Smooth muscle cell (in vitro differentiated cells): Measurements from ENCODE around the gene IGSF6. TPM values are rescaled to one million over a fixed set of nuclear protein-coding genes. Genes with fewer than 3 reads are reported as not detected.

ENCODE experiments used
- DNase-seq: peaks from one replicate; lab custom pipeline; 2025; ENCODE audit not compliant: unreplicated experiment; lab: John Stamatoyannopoulos, UW
- H2AFZ ChIP-seq: fragments of 200-600 bp; sonication (generic); 2 replicates; pipeline ENCODE4 v1.6.0; 2016; ENCODE audit warnings: antibody characterized with exemption, low read depth, mild to moderate bottlenecking
- H3F3A ChIP-seq: fragments of 200-600 bp; sonication (generic); 2 replicates; pipeline ENCODE4 v1.6.0; 2017; ENCODE audit warnings: antibody characterized with exemption, low read depth
- H3K27ac ChIP-seq: fragments of 200-600 bp; sonication (generic); 2 replicates; pipeline ENCODE4 v1.5.1; 2016; ENCODE audit warnings: low read depth, mild to moderate bottlenecking
- H3K27me3 ChIP-seq: fragments of 200-600 bp; sonication (generic); 2 replicates; pipeline ENCODE4 v1.6.1; 2016; ENCODE audit warnings: low read depth, mild to moderate bottlenecking
- H3K36me3 ChIP-seq: fragments of 200-600 bp; sonication (generic); 2 replicates; pipeline ENCODE4 v1.5.1; 2016; ENCODE audit warnings: low read depth
- H3K4me1 ChIP-seq: fragments of 200-600 bp; sonication (generic); 2 replicates; pipeline ENCODE4 v1.5.1; 2016; ENCODE audit warnings: low read depth
- H3K4me2 ChIP-seq: fragments of 200-600 bp; sonication (generic); 2 replicates; pipeline ENCODE4 v1.6.0; 2016; ENCODE audit warnings: mild to moderate bottlenecking
- H3K4me3 ChIP-seq: fragments of 200-600 bp; sonication (generic); 2 replicates; pipeline ENCODE4 v1.5.1; 2016; ENCODE audit warnings: mild to moderate bottlenecking
- H3K79me2 ChIP-seq: fragments of 200-600 bp; sonication (generic); 2 replicates; pipeline ENCODE4 v1.6.0; 2016; ENCODE audit warnings: low read depth, mild to moderate bottlenecking
- H3K9ac ChIP-seq: fragments of 200-600 bp; sonication (generic); 2 replicates; pipeline ENCODE4 v1.6.0; 2016; ENCODE audit warnings: low read depth
- H3K9me3 ChIP-seq: fragments of 200-600 bp; sonication (generic); replicated peaks from 2 replicates; pipeline ENCODE4 v1.5.1; 2016; ENCODE audit warnings: low read depth
- H4K20me1 ChIP-seq: fragments of 200-600 bp; sonication (generic); 2 replicates; pipeline ENCODE4 v1.6.0; 2016; ENCODE audit warnings: low read depth
- CTCF ChIP-seq: fragments of 200-600 bp; sonication (generic); IDR thresholded peaks from 2 replicates; pipeline ENCODE4 v1.5.1; 2017; ENCODE audit warnings: borderline replicate concordance, mild to moderate bottlenecking, antibody characterized with exemption; ENCODE audit not compliant: insufficient read depth, poor library complexity, severe bottlenecking
- WGBS: methylation state at CpG from one replicate; pipeline ENCODE4 v1.1.7; 2016; ENCODE audit warnings: low lambda C conversion rate; 5-methylcytosine and 5-hydroxymethylcytosine counted together
- polyA plus RNA-seq: library from polyadenylated mRNA; unstranded; fragments of >200 nt; fragmentation: Nextera tagmentation; extraction: Ambion mirVana; gene quantifications from 2 replicates; pipeline ENCODE4 v1.2.1, GENCODE V29; 2016
- total RNA-seq: library from RNA; depleted of rRNA; stranded (reverse); fragments of >200 nt; gene quantifications from 2 replicates; pipeline ENCODE4 v1.2.3, GENCODE V29; 2014

Gene IGSF6
- total and polyA plus RNA-seq, 2 experiments from 2014 or later, result 0.13 TPM; not detected in 1

GRCh38 chr16:21597561-21598030, 54.8 kb downstream of the IGSF6 start:
- DNase-seq, result no peak
- Histone ChIP-seq H3K36me3 (no peaks in the 10 kb centered on the region), H3K27ac (no peak overlapping the region), H3K79me2 (peaks cover 28% of the 10 kb centered on the region), H3K4me3 (no peak overlapping the region), H4K20me1 (peaks cover 24% of the 10 kb centered on the region), H2AFZ (peak overlapping the region; percentile 59), H3K9me3 (no peaks in the 10 kb centered on the region), H3K4me2 (no peak overlapping the region), H3K9ac (no peak overlapping the region), H3K27me3 (no peaks in the 10 kb centered on the region), H3F3A (peaks cover 4% of the 10 kb centered on the region), H3K4me1 (peaks cover 16% of the 10 kb centered on the region)
- 100% methylated on average over 2 of the region's 2 CpGs for WGBS
- no peak for TF ChIP-seq CTCF

GRCh38 chr16:21593530-21594289, 58.7 kb downstream of the IGSF6 start:
- no peaks in the 10 kb centered on the region for H3K79me2 ChIP-seq
- H3K27me3 ChIP-seq, result no peaks in the 10 kb centered on the region
- DNase-seq, result no peak
- H3K4me3 ChIP-seq, result no peak overlapping the region
- H3K27ac ChIP-seq, result no peak overlapping the region
- no peak overlapping the region for H2AFZ ChIP-seq
- H3K4me1 ChIP-seq, result peaks cover 3% of the 10 kb centered on the region
- peaks cover 4% of the 10 kb centered on the region for H3F3A ChIP-seq
- TF ChIP-seq CTCF, result no peak
- WGBS, result 74% methylated on average over 7 of the region's 7 CpGs
- no peak overlapping the region for H3K9ac ChIP-seq
- H3K36me3 ChIP-seq, result no peaks in the 10 kb centered on the region
- H4K20me1 ChIP-seq, result no peaks in the 10 kb centered on the region
- no peak overlapping the region for H3K4me2 ChIP-seq
- H3K9me3 ChIP-seq, result no peaks in the 10 kb centered on the region

GRCh38 chr16:21592191-21592590, 60.2 kb downstream of the IGSF6 start:
- TF ChIP-seq CTCF, result no peak
- no peaks in the 10 kb centered on the region for H4K20me1 ChIP-seq
- no peak for DNase-seq
- no peaks in the 10 kb centered on the region for H3K79me2 ChIP-seq
- H2AFZ ChIP-seq, result no peak overlapping the region
- H3K4me1 ChIP-seq, result no peaks in the 10 kb centered on the region
- H3K4me2 ChIP-seq, result no peak overlapping the region
- no peaks in the 10 kb centered on the region for H3K9me3 ChIP-seq
- no peak overlapping the region for H3K27ac ChIP-seq
- WGBS, result 92% methylated on average over 9 of the region's 9 CpGs
- no peak overlapping the region for H3K4me3 ChIP-seq
- no peak overlapping the region for H3K9ac ChIP-seq
- H3F3A ChIP-seq, result peaks cover 4% of the 10 kb centered on the region
- no peaks in the 10 kb centered on the region for H3K27me3 ChIP-seq
- no peaks in the 10 kb centered on the region for H3K36me3 ChIP-seq

- Histone ChIP-seq H3K9ac (peak overlapping the region; percentile 2), H3K36me3 (no peaks in the 10 kb centered on the region), H3K9me3 (no peaks in the 10 kb centered on the region), H3K4me3 (no peak overlapping the region), H4K20me1 (no peaks in the 10 kb centered on the region), H3K27me3 (no peaks in the 10 kb centered on the region), H2AFZ (no peak overlapping the region), H3F3A (peaks cover 4% of the 10 kb centered on the region), H3K79me2 (no peaks in the 10 kb centered on the region), H3K4me1 (no peaks in the 10 kb centered on the region), H3K27ac (peak overlapping the region; percentile 76), H3K4me2 (peak overlapping the region; percentile 51)
- WGBS, result 35% methylated on average over 2 of the region's 2 CpGs
- no peak for TF ChIP-seq CTCF
- no peak for DNase-seq
These were observed 61.6 kb downstream of the IGSF6 start for GRCh38 chr16:21590796-21591195.
